ENCODE results near the gene NELL1.

- TF ChIP-seq POLR2AphosphoS5 (IDR thresholded peaks at IDR 0.05; ENCODE audit: low read depth) (no peak), CTCF (IDR thresholded peaks at IDR 0.05; ENCODE audit: insufficient read depth, low read length) (no peak), REST (IDR thresholded peaks at IDR 0.05; ENCODE audit: insufficient replicate concordance, low read depth) (no peak)
Measured at GRCh38 chr11:21301981-21302380, 632.6 kb downstream of the NELL1 start.
